AG08395 (cell line): ENCODE data around the gene RIC8B.
"Not testable (repeated sequence)": the region's sequence is repeated elsewhere in the genome, so short reads cannot be mapped to it uniquely, and the experiment has no call there.

ENCODE experiments used
- DNase-seq: peaks from one replicate; pipeline ENCODE4 v3.0.0; 2012; ENCODE audit warnings: mixed read lengths, low spot score

RIC8B gene

DNA sequence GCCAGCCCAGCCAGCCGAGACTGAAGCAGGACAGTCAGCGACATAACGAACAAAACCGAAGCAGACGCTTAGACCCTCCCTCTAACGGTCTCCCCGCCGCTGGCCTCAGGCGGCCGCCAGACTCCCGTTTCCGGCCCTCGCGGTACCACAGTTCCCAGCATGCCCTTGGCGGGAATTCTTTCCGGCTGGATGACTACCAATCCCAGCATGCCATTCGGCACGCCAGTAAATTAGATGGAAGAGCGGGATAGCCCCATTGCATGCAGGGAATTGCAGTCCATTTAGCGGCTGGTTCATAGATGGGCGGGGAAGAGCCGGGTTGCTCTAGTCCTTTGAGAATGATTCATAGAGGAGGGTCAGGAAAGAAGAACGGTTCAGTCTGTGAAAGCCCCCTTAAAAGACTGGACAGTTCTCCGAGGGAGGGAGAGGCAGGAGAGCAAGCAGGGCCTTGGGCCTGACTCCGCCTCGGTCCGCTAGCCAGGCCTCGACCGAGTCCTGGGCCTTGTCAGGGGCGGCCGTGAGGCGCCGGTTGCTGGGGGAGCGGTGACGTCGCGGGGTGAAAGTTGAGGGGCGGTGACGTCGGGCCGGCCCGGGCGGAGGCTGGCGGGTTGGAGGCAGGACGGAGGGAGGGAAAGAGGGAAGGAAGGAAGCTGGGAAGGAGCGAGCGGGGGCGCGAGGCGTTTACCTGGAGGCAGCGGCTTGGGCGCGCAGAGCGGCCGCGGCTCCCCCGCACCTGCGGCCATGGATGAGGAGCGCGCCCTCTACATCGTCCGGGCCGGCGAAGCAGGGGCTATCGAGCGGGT, at the start of gene RIC8B:
Gene RIC8B, plus strand, starts transcription at position 678 of the 803 bp plus-strand sequence. Its CDS starts 64 bp downstream, at position 742.
- peak; percentile 98 for DNase-seq

DNA sequence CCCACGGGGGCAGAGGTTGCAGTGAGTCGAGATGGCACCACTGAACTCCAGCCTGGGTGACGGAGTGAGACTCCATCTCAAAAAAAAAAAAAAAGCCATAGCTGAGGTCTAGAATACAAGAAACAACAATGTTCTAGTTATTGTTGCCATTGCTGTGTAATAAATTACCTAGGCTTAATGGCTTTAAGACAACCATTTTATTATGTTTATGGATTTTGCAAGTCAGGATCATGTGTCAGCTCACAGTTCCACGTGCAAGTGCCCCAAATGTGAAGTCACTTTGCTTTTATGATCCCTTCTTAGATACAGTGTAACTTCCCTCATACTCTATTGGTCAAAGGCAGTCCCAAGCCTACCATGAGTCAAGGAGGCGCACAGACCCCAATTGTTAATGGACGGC, 49.5 kb upstream of the RIC8B start:
- DNase-seq = no peak

DNA sequence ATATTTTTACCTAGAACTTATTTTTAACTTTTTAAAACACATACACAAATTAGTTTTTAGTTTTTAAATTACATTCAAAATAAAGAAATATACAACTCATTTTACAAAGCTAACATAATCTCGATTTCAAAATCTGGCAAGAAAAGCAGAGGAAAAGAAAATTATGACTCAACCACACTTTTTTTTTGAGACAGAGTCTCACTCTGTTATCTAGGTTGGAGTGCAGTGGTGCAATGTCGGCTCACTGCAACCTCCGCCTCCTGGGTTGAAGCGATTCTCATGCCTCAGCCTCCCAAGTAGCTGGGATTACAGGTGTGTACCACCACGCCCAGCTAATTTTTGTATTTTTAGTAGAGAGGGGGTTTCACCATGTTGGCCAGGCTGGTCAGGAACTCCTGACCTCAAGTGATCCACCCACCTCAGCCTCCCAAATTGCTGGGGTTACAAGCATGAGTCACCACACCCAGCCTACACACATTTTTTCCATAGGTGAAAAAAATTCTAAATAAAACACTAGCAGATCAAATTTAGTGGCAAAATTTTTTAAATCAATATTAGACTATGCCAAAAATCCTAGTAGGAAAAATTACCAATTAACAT, 47.8 kb upstream of the RIC8B start:
- not testable (repeated sequence) for DNase-seq

- no peak for DNase-seq
Observed at GRCh38 chr12:106729611-106730010, 44.9 kb upstream of the RIC8B start.

GRCh38 chr12:106732890-106733289, 41.6 kb upstream of the RIC8B start:
- DNase-seq = no peak

GRCh38 chr12:106733660-106734059, 40.8 kb upstream of the RIC8B start:
- DNase-seq = no peak

- no peak for DNase-seq
Observed at GRCh38 chr12:106736051-106736957, 38.2 kb upstream of the RIC8B start.

DNA sequence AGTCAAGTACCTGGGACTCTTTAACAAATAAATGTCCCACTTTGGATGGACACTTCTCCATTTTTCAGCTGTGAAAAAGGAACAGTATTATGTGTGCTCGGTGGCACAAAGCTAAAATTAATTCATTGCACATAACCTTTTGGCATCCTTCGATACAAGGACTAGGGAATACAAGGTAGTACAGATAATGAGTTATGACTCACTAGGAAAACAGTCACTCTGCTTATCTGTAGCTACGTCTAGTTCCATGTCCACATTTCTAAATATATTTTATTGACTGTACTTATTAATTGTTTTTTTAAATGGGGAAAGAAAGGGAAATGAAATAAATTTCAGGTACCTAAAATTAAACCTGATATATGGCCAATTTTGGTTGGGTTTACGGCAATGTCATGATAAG, 35.2 kb upstream of the RIC8B start:
- no peak for DNase-seq

- DNase-seq = peak; percentile 34
Observed at GRCh38 chr12:106739815-106740530, 34.5 kb upstream of the RIC8B start.

GRCh38 chr12:106740818-106741217, 33.7 kb upstream of the RIC8B start:
- DNase-seq = no peak

DNA sequence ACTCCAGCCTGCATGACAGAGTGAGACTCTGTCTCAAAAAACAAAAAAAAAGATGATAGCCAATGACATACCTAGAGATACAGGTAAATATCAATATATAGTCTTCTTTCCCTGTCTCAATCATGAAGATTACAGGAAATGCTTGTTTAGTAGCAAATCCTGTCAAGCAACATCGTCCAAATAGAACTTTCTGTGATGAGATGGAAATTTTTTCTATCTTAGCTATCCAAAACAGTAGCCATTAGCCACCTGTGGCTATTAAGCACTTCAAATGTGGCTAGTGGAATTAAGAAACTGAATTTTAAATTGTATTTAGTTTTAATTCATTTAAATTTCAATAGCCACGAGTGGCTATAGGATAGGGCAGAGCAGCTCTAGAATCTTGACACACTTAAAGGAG, 33.2 kb upstream of the RIC8B start:
- no peak for DNase-seq

DNA sequence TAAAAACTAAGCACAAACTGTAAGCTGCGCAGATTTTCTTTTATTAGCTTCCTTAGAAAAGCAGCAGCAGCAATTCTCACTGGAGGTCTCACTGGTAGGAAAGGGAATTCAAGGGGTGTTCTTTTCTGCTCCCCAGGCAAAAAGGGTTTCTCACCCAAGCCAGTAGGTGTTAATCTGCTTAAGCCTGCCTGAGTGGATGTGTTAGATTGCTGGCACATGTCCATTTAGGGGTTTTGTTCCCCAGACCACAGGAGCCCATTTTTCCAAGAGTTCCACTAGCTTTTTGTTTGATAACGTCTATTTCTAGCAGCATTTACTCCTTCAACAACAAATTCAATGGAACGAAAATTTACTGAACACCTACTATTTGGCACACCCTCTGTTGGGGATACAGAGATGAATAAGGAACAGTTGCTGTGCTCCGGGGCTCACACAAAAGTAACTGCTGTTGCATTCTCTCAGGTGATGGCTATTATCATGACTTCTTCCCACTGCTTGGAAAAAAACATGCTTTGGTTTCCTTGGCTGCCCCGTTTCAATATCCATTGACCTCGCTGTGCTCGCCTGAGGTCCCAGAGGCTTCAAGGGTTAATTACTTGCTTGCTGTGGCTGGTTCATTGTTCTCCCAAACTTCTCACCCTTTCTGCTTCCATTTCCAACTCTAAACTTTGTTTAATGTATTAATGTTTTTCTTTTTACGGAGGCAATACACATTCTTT, 31.1 kb upstream of the RIC8B start:
- no peak for DNase-seq

GRCh38 chr12:106744600-106744999, 29.9 kb upstream of the RIC8B start:
- no peak for DNase-seq

- no peak for DNase-seq
Observed at GRCh38 chr12:106745181-106745745, 29.2 kb upstream of the RIC8B start.

DNA sequence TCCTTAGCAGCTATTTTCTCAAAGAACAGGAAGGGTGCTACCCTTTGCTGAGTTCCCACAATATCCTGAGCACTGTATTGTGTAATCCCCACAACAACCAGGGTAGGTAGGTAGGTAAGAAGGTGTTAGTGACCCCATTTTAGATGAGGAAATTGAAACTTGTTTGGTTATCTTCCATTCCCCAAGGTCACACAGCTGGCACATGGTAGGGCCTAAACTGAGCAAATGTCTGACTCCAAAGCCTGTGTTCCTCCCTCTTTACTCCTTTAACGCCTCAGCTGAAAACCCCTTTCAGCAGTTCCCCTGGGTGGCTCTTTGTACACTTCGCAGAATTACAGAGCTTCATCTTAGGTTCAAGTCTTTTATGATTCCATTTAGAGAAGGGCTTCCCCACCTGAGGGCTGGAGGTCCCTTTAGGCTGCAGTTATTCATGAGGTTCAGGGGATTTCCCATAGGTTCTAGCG, 26.5 kb upstream of the RIC8B start:
- no peak for DNase-seq

GRCh38 chr12:106750524-106750923, 24.0 kb upstream of the RIC8B start:
- DNase-seq = no peak

DNA sequence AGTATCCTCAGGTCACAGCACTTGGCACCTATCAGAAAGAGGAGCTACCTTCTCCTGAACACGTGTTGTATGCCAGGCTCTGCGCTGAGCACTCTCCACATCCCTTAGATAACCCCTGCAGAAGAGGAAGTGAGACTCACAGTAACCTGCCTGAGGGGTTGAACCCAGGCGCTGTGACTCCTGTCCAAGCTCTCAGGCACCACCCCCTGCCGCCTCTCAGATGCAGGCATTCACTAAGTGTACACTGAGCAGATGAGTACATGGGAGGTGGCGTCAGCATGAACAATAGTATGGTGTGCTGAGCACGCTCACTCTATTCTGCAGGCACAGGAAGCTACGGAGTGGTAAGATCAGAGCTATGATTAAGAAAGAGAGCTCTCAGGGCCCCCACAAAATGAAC, 21.0 kb upstream of the RIC8B start:
- no peak for DNase-seq

GRCh38 chr12:106754331-106754730, 20.2 kb upstream of the RIC8B start:
- no peak for DNase-seq

GRCh38 chr12:106757623-106758348, 16.7 kb upstream of the RIC8B start:
- no peak for DNase-seq
